IPS-18c (cell line): Measurements from ENCODE around the gene HABP2.

Experiments
- H3K4me3 ChIP-seq: 2 replicates; pipeline ENCODE4 v1.7.0; 2013; ENCODE audit warnings: low read depth, mild to moderate bottlenecking, low read length, moderate library complexity; ENCODE audit not compliant: insufficient read depth
- H3K9me3 ChIP-seq: one replicate; pipeline ENCODE4 v1.6.1; 2013; ENCODE audit warnings: mild to moderate bottlenecking, low read length, moderate library complexity; ENCODE audit not compliant: control insufficient read depth, insufficient read depth

HABP2 gene

GRCh38 chr10:113552701-113553100 lies at the start of gene HABP2:
TSS of gene HABP2 (plus strand) at chr10:113553053. CDS start at chr10:113553122, 69 bp downstream.
- Histone ChIP-seq H3K4me3 (no peak within 1 kb of the TSS), H3K9me3 (no peaks in the 10 kb centered on the region)

- no peak overlapping the region for H3K4me3 ChIP-seq
- no peaks in the 10 kb centered on the region for H3K9me3 ChIP-seq
These were observed 48.9 kb upstream of the HABP2 start for GRCh38 chr10:113503930-113504329.

GRCh38 chr10:113504423-113504822 lies 48.4 kb upstream of the HABP2 start:
- H3K4me3 ChIP-seq: no peak overlapping the region
- H3K9me3 ChIP-seq: no peaks in the 10 kb centered on the region

- Histone ChIP-seq H3K4me3 (no peak overlapping the region), H3K9me3 (no peaks in the 10 kb centered on the region)
These were observed 46.4 kb upstream of the HABP2 start for GRCh38 chr10:113506476-113506875.

- H3K4me3 ChIP-seq: no peak overlapping the region
- H3K9me3 ChIP-seq: no peaks in the 10 kb centered on the region
These were observed 41.4 kb upstream of the HABP2 start for GRCh38 chr10:113511419-113511818.

GRCh38 chr10:113515161-113515560 lies 37.7 kb upstream of the HABP2 start:
- no peak overlapping the region for H3K4me3 ChIP-seq
- no peaks in the 10 kb centered on the region for H3K9me3 ChIP-seq

- H3K4me3 ChIP-seq: no peak overlapping the region
These were observed 37.3 kb upstream of the HABP2 start for GRCh38 chr10:113515601-113516000.

GRCh38 chr10:113516061-113516460 lies 36.8 kb upstream of the HABP2 start:
- Histone ChIP-seq H3K4me3 (no peak overlapping the region), H3K9me3 (no peaks in the 10 kb centered on the region)

More at GRCh38 chr10:113515601-113516000, 37.3 kb upstream of the HABP2 start:
- no peaks in the 10 kb centered on the region for H3K9me3 ChIP-seq

- H3K9me3 ChIP-seq: no peaks in the 10 kb centered on the region
- no peak overlapping the region for H3K4me3 ChIP-seq
These were observed 35.5 kb upstream of the HABP2 start for GRCh38 chr10:113517165-113517900.

GRCh38 chr10:113517901-113518260 lies 35.0 kb upstream of the HABP2 start:
- Histone ChIP-seq H3K9me3 (no peaks in the 10 kb centered on the region), H3K4me3 (no peak overlapping the region)

GRCh38 chr10:113518415-113518814 lies 34.4 kb upstream of the HABP2 start:
- Histone ChIP-seq H3K9me3 (no peaks in the 10 kb centered on the region), H3K4me3 (no peak overlapping the region)

GRCh38 chr10:113518816-113519591 lies 33.8 kb upstream of the HABP2 start:
- Histone ChIP-seq H3K4me3 (no peak overlapping the region), H3K9me3 (no peaks in the 10 kb centered on the region)

GRCh38 chr10:113519681-113520115 lies 33.2 kb upstream of the HABP2 start:
- Histone ChIP-seq H3K9me3 (no peaks in the 10 kb centered on the region), H3K4me3 (no peak overlapping the region)

GRCh38 chr10:113520261-113520660 lies 32.6 kb upstream of the HABP2 start:
- Histone ChIP-seq H3K4me3 (no peak overlapping the region), H3K9me3 (no peaks in the 10 kb centered on the region)

- Histone ChIP-seq H3K9me3 (no peaks in the 10 kb centered on the region), H3K4me3 (no peak overlapping the region)
These were observed 32.0 kb upstream of the HABP2 start for GRCh38 chr10:113520690-113521474.

GRCh38 chr10:113521475-113521795 lies 31.4 kb upstream of the HABP2 start:
- no peaks in the 10 kb centered on the region for H3K9me3 ChIP-seq

GRCh38 chr10:113522460-113522859 lies 30.4 kb upstream of the HABP2 start:
- no peaks in the 10 kb centered on the region for H3K9me3 ChIP-seq
- no peak overlapping the region for H3K4me3 ChIP-seq

More at GRCh38 chr10:113521475-113521795, 31.4 kb upstream of the HABP2 start:
- H3K4me3 ChIP-seq: no peak overlapping the region

- Histone ChIP-seq H3K9me3 (no peaks in the 10 kb centered on the region), H3K4me3 (no peak overlapping the region)
These were observed 29.8 kb upstream of the HABP2 start for GRCh38 chr10:113523071-113523470.
